GM18867 (cell line): ENCODE results near the gene PDE11A.
"Not testable (repeated sequence)": the region's sequence is repeated elsewhere in the genome, so short reads cannot be mapped to it uniquely, and the experiment has no call there.

Experiments
- ATAC-seq: cut with Tn5 transposase; IDR thresholded peaks from one replicate; pipeline ENCODE4 v1.9.1; 2021; ENCODE audit warnings: mild to moderate bottlenecking, moderate library complexity; ENCODE audit not compliant: unreplicated experiment

The PDE11A gene

DNA sequence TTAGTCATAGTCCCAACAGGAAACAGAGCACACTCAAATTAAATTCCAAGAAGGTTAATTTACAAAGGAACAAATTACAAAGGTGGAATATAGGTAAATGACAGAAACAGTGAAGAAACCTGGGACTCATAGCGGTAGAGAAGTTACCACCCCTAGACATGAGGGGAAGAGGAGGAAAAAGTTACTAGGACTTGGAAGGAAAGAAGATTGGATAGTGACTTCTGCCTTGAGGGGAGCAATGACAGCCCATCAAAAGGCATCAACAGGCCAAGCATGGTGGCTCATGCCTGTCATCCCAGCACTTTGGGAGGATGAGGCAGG is 2.4 kb upstream of the PDE11A start:
- ATAC-seq: no peak

DNA sequence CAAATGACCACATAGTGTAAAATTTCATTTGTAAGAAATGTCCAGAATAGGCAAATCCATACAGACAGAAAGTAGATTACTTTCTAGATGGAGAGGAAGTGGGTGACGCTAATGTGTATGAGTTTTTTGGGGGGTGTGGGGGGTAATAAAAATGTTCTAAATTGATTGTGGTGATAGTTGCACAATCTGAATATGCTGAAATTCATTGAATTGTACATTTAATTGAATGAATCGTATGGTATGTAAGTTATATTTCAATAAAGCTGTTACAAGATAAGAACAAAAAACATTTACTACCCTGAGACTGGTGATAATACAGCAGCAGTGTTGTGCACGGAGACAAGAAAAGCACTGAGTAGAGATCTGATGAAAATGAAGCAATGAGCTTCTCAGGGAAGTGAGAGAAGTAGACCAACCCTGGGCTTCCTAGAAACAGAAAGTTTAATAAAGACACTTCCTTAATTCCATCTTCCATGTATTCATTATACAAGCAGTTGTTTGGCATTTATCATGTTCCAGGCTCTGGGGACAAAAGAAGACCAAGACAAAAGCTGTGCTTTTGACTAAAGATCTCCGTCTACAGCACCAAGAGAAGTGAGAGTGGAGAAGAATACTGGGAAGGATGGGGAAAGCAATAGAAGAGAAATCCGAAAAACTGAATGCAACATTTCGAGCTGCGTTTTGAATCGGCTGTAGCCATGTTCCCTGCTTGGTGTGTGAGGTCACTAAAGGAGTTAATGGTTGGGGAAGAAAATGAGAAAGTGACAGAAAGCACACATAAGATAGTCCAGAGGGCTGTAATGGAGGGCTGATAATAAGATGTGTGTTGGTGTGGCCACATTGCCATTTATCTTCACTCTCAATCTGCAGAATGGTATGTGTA is 1.8 kb upstream of the PDE11A start:
- no peak for ATAC-seq

DNA sequence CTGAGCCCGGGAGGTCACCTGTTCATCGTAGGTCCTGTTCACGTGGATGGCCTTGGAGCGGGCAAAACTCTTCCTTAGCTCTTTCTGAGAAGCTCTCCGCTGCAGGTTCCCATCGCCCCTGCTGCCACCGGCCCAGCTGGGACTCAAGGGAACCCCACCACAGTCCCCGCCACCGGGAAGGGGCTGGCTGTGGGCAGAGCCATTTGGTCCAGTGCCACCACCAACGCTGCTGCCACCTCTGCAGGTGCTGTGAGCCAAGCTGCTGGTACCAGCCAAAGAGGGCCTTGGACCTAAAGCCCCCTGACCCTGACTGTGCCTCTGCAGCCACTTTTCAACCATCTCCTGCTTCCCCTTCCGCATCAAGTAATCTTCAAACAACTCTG is 586 bp downstream of the PDE11A start:
- ATAC-seq: no peak

DNA sequence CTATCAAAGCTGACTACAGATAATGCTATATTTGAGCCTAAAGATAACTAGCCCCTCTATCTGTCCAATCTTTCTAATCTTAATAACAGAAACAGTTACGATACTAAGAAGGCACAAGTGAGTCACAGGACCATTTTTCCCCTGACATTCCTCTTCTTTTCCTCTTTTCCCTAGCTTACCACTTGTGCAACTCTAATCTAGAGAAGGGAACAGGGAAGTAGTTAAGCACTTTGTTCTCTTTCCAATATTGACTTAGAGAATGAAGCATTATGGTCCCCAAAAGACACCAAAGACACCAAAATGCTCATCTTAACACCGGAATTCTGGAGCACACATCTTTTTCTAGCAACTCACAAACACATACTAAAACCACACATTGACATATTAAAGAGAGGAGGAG is 1.8 kb downstream of the PDE11A start:
- ATAC-seq: no peak

DNA sequence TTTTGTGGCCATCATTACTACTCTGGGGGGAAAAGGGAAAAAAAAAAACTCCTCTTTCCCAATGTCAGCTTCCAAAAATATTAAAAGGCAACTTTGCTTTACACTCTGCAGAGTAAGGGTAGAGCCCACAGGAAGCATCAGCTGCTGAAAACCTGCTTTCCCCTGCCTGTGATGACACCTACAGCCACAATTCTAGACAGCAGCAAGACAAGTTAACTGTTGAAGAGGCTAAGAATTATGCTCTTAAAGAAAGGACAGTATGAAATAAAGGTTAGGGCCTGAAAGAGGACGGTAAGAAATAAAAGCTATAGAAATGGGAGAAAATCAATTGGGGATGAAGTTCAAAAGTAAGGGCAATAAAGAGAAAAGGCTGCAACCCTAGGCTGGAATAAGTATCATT is 3.0 kb downstream of the PDE11A start:
- no peak for ATAC-seq

DNA sequence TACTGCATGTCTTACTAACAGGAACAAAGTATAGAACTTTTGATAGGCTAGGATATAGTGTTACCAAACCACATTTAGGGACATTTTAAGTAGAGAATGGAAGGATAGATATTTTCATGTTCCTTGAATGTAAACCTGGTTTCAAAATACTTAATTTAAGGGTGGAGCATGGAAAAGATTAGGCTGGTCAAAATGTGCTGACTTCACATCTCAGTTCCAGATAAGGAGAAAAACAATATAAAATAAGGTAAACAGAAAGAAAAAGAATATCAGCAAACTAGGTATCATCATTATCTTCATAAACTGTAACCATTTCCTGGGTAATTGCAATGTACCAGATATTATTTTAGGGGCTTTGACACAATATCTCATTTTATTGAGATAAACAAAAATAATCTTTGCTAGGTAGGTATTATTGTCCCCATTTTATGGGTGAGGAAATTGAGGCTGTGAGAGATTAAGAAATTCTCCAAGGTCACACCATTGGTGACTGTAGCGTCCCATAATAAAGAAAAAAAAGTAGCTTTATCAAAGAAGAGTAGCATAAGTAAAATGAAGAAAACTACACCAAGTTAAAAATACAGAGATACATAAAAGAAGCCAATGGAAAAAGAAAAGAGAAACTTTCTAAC is 3.6 kb downstream of the PDE11A start:
- no peak for ATAC-seq

DNA sequence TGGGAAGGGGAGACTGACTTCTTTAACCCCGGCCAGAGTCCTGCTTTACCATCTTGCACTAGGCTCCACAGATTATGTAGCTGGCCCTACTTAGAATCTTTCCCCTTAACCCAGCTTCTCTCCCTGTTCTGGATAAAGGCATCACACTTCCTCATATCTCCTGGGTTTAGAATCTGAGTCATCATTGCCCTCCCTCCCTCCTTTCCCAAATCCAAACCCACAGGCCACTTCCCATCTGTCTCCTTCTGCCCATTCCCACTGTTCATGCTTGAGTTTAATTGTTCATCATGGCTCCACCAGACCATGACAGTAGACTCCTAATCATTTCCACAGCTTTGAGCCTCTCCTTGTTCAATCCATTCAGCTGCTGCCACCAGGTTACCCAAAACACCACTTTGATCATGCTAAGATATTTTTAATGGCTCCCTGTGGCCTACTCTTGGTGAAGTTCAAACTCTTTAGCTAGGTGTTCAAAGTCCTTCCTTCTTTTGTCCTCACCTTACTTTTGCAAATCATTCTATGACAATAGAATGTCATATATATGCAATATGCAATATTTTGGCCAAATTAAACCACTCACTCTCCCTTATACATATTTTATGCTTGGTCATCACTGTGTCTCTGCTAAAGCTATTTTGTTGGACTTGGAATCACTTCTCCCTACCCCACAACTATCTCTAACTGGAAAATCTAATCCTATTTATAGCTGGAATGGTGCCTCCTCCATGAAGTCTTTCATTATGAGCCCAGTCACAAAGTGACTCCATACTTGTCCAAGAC is 5.5 kb downstream of the PDE11A start:
- no peak for ATAC-seq

DNA sequence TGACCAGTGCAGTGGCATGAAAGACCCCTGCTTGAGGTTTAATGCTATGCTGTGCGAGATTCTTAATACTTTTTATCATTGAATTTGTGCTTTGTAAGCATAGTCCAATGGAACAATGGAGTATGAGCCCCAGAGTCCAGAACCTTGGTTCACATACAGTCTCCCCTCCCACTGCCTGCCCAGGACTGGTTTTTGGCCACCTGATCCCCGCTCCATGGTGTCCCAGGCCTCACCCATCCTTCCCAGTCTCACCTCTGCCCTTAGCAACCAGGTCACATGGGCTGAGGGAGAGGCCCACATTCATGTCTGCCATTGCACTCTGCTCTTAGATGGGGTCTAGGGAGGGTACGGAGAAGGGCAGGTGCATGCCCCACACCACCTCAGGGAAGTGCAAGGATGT is 6.3 kb downstream of the PDE11A start:
- no peak for ATAC-seq

DNA sequence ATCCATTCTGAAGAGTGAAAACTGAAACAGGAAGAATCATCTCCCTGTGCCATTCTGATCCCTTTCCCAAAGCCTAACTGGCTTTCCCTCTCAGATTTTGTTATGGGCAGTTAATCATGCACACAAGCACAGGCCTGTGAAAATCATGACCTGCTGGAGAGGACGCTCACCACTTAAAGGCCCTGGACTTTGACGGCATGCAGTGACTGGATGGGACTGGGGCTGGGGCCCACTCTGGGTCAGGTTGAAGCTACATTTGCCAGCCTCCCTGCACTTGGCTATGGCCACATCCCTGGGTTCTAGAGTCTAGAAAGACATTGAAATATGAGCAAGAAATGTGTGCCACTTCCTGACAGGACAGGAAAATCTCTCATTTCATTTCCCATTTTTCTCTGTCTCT is 12.9 kb downstream of the PDE11A start:
- ATAC-seq: no peak

DNA sequence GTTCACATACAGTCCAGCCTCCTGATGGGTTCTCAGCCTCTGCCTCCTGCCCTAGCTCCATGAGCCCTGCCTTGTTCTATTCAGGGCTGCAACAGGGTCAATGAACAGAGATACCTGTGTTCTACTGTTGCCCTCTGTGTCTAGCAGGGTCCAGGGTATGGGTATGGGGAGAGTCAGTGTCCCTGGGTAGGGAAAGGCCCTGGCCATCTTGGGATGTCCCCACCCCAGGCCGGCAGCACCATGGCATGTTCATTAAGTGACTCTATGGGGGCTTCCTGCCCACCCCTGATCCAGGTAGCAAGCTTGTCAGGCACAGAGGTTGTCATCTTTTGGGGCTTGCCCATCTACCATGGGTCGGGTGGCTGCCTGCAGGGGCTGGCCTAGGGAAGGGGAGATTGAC is 13.5 kb downstream of the PDE11A start:
- no peak for ATAC-seq

DNA sequence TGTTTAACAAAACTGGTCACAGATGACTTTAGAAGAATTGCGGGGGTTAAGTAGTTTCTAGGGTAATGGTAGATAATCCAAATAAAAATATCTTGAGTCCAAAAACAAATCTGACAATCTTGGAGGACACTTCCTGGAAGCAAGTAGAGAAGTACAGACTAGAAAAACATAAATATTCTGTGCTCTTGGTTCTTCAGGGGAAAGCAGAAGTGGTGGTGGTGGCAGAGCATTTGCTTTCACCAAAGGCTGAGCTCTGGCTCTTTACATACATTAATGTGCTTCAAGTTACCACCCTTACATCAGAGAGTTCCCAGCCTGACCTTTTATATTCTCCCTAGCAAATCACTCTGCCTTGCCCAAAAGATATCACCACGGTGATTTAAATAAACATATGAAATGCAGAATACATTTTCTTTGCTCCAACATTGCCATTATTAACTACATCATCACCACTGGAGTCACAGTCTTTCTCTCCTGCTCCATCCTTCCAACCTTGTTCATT is 15.3 kb downstream of the PDE11A start:
- no peak for ATAC-seq

DNA sequence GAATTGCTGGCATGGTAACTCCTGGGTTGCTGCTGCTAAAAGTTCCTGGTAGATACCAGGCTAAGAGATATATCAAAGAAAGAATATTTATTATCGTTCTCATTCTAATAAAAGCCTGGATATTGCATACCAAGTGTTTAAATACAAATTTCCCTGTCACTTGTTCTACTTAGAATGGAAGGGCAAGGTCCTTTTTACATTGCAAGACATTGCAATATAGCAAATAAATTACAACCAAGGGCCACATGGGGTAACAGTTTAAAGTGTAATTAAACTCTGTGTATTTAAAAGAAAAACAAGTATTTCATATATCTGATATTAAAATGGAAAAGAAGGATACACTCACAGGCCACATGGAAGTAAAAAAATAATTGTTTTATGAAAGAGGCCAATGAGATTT is 16.2 kb downstream of the PDE11A start:
- no peak for ATAC-seq

DNA sequence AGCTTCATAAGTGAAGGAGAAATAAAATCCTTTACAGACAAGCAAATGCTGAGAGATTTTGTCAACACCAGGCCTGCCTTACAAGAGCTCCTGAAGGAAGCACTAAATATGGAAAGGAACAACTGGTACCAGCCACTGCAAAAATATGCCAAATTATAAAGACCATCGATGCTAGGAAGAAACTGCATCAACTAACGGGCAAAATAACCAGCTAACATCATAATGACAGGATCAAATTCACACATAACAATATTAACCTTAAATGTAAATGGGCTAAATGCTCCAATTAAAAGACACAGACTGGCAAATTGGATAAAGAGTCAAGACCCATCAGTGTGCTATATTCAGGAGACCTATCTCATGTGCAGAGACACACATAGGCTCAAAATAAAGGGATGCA is 21.3 kb downstream of the PDE11A start:
- not testable (repeated sequence) for ATAC-seq

DNA sequence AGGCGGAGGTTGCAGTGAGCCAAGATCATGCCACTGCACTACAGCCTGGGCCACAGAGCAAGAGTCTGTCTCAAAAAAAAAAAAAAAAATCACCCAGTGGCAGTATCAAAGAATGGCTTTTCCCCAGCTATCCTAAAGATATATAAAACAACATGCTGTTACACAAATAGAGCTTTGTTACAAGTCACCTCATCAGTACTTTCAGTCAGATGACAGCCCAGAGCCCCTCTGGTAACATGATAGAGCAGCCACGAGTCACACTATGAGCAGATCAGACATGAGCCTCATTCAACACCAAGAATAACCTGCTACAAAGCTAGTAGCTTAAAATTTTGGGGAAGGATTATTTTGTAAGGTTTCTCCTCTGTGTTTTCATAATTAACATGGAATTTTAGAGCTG is 25.2 kb downstream of the PDE11A start:
- no peak for ATAC-seq

DNA sequence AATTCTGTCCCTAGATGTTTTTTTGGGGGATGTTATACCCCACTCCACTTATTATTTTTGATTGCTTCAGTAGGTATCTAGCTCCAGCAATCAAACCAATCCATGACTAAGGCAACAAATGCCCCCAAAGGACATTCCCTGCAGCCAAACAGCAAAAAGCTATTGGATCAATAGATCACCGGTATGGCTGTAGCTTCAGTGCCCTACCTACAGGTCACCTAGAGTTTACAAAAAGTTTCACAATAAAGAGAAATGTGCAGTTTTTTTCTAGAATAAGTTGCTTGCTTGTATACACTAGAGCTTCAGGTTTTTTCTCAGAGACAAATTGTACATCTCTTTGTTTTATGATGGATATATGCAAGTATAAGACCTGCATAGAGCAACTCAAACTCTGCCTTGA is 27.7 kb downstream of the PDE11A start:
- ATAC-seq: no peak

DNA sequence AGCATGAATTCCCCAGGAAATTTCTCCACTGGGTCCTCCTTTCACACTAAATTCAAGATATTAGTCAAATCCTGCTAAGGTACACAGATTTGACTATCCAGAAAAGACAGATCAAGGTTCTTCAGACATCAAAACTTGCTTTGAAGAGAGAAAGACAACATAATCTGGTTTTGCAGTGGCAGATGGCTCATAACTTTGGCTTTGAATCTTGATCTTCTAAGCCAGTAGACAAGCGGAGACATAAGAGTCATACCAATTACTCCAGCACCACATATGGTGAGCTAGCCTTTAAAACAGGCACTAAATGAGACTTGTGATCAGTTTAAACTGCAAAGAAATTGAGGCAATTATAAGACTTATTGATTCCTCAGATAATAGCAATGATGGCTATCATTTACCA is 29.3 kb downstream of the PDE11A start:
- ATAC-seq: no peak

DNA sequence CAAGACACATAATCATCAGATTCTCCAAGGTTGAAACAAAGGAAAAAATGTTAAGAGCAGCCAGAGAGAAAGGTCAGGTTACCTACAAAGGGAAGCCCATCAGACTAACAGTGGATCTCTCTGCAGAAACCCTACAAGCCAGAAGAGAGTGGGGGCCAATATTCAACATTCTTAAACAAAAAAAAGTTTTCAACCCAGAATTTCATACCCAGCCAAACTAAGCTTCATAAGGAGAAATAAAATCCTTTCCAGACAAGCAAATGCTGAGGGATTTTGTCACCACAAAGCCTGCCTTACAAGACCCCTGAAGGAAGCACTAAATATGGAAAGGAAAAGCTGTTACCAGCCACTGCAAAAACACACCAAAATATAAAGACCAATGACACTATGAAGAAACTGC is 39.0 kb downstream of the PDE11A start:
- ATAC-seq: not testable (repeated sequence)

DNA sequence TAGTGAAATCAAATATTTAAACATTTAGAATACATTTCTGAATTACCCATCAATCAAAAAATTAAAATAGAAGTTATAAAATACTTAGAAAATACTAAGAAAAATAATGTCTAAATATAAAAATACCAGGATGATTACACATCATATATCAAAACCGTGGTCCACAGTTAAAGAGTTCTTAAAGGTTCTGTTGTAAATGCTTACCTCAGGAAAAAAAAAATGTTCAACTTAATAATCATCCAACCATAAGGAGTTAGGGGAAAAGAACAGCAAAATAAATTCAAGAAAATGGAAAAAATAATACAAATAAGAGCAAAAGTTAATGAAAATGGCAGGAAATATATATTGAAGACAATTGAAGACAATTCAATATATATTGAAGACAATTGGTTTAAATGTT is 43.2 kb downstream of the PDE11A start:
- ATAC-seq: no peak

DNA sequence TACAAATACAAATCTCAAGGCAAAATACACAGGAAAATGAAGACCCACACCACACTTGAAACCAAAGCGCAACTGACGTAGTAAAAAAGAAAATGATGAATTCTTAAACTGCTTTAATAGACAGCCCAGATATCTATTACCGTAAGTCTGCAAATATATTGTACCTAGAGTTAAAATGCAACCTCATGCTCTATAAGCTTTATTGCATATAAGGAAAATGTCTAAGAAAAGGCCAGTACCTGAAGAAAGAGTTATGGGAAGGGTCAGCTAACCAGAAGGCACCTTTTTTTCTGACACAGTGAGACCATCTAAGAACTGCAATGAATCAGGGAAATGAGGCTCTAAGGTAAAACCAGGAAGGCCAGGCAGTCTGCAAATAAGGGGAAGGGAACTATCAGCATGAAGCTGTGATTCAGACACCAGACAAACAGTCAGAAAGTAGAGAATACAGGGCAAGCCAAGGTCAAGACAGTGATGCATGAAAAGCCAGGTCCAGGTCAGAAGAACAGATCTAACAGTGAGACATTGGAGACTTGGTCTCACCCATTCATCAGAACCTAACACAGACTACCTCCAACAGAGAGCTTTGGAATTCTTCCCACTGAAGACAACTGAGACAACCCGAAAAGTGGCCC is 46.9 kb downstream of the PDE11A start:
- ATAC-seq: no peak

DNA sequence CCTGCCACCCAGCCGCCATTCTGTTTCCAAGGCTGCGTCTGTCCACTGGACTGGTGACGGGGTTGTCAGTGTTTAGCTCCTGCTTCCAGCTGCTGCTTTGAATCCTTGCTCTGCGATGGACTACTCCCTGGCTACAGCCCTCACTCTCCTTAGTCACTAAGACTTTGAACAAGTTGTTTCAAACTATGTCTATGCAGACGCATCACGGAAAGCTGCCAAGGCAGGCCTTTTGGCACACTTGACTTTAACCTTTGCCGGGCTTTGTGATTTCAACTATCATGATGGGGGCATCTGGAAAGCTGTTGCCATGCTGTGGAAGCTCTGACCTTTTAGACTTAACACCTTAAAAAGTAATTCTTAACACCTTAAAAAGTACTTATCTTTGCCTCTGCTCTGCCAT is 54.4 kb downstream of the PDE11A start:
- ATAC-seq: no peak

DNA sequence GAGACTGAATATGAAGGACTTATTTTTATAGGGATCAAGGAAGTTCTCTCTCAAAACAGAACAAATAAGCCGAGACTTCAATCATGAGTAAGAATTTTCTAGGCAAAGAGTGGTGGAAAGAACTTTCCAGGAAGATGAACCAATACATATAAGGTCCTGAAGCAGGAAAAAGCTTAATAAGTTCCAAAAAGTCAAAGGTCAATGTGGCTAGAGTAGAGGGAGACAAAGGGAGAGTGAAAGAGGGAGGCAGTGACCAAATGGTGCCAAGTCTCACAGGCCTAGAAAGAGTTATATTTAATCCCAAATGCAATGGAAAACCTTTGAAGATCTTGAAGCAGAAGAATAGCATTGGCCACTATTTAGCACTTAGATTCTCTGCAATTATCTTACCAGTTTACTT is 56.0 kb downstream of the PDE11A start:
- ATAC-seq: no peak
